H1 (cell line): ENCODE data around the gene SPDYA. TPM values are rescaled to one million over a fixed set of nuclear protein-coding genes. Genes with fewer than 3 reads are reported as not detected.

Experiments used
- CTCF ChIA-PET: fragments of 300-600 bp; sonication (Branson Sonifier 250); formaldehyde crosslinking; loops from one replicate; lab custom pipeline; 2021; ENCODE audit not compliant: partially characterized antibody; lab: Charles Lee
- POLR2A ChIA-PET: fragments of 300-600 bp; sonication (Branson Sonifier 250); formaldehyde crosslinking; loops from one replicate; lab custom pipeline; 2021; ENCODE audit warnings: inconsistent platforms; ENCODE audit not compliant: partially characterized antibody; lab: Charles Lee
- DNase-seq, 2 experiments: peaks; one replicate each; pipeline versions ENCODE4 v3.0.0 to v3.0.0-alpha.2; 2010 to 2022; ENCODE audit warnings: low spot score in 2 of 2, low read depth in 1 of 2, mixed read lengths in 1 of 2
- FAIRE-seq: peaks from 2 replicates; lab custom pipeline; 2011; peaks lifted over from hg19 to GRCh38; lab: Jason Lieb, UNC
- H2AFZ ChIP-seq: 2 replicates; pipeline ENCODE4 v1.8.1; 2012; ENCODE audit warnings: low read length, inconsistent platforms
- H2AK5ac ChIP-seq: 2 replicates; pipeline ENCODE4 v1.6.1; 2013; ENCODE audit warnings: low read depth, low read length
- H2BK120ac ChIP-seq: replicated peaks from 2 replicates; pipeline ENCODE3; 2013; ENCODE audit warnings: low read depth, low read length, inconsistent platforms
- H2BK12ac ChIP-seq: 2 replicates; pipeline ENCODE4 v1.6.1; 2013; ENCODE audit warnings: low read depth, low read length
- H2BK15ac ChIP-seq: 2 replicates; pipeline ENCODE4 v1.6.1; 2013; ENCODE audit warnings: low read length
- H2BK20ac ChIP-seq: 2 replicates; pipeline ENCODE4 v1.6.1; 2013; ENCODE audit warnings: low read length
- H2BK5ac ChIP-seq: 2 replicates; pipeline ENCODE4 v1.6.1; 2013; ENCODE audit warnings: low read depth, low read length
- H3K14ac ChIP-seq: 2 replicates; pipeline ENCODE4 v1.6.1; 2013; ENCODE audit warnings: inconsistent platforms; ENCODE audit not compliant: insufficient read length
- H3K18ac ChIP-seq: 2 replicates; pipeline ENCODE4 v1.6.1; 2013; ENCODE audit warnings: low read length; ENCODE audit errors: extremely low read depth
- H3K23ac ChIP-seq: 2 replicates; pipeline ENCODE4 v1.6.1; 2013; ENCODE audit warnings: inconsistent platforms; ENCODE audit not compliant: insufficient read length
- H3K23me2 ChIP-seq: 2 replicates; pipeline ENCODE4 v1.6.1; 2013; ENCODE audit warnings: low read depth, low read length
- H3K27ac ChIP-seq: 2 replicates; pipeline ENCODE4 v1.6.1; 2011; ENCODE audit warnings: low read depth, low read length, inconsistent platforms
- H3K27me3 ChIP-seq, 4 experiments: replicated peaks in 1 of 4; 1 replicate in 1 of 4; 2 replicates in 3 of 4; pipeline versions ENCODE4 v1.6.1 to v1.8.1; 2011 to 2013; ENCODE audit warnings: low read length in 3 of 4, mild to moderate bottlenecking in 3 of 4, inconsistent platforms in 2 of 4, mixed read lengths in 2 of 4, moderate library complexity in 1 of 4; ENCODE audit not compliant: control insufficient read depth in 3 of 4, insufficient read depth in 3 of 4; ENCODE audit errors: extremely low read depth in 1 of 4
- H3K36me3 ChIP-seq, 4 experiments: 2 replicates each; pipeline versions ENCODE4 v1.6.1 to v1.8.1; 2011 to 2013; ENCODE audit warnings: mild to moderate bottlenecking in 4 of 4, low read length in 3 of 4, moderate library complexity in 2 of 4, control low read depth in 1 of 4, inconsistent platforms in 1 of 4; ENCODE audit not compliant: insufficient read depth in 4 of 4, control insufficient read depth in 2 of 4
- H3K4ac ChIP-seq: replicated peaks from 2 replicates; pipeline ENCODE3; 2013; ENCODE audit warnings: low read length, low read depth, mixed read lengths, inconsistent platforms; ENCODE audit not compliant: insufficient read length
- H3K4me1 ChIP-seq, 4 experiments: replicated peaks in 1 of 4; 1 replicate in 1 of 4; 2 replicates in 3 of 4; pipeline versions ENCODE4 v1.6.1 to v1.8.1; 2011 to 2013; ENCODE audit warnings: low read length in 3 of 4, inconsistent platforms in 2 of 4, mixed read lengths in 1 of 4; ENCODE audit not compliant: insufficient read depth in 4 of 4, control insufficient read depth in 3 of 4
- H3K4me2 ChIP-seq, 2 experiments: 2 replicates each; pipeline versions ENCODE4 v1.6.1 to v1.8.1; 2011 to 2013; ENCODE audit warnings: low read depth in 2 of 2, low read length in 2 of 2, control low read depth in 1 of 2, inconsistent platforms in 1 of 2, mild to moderate bottlenecking in 1 of 2; ENCODE audit not compliant: insufficient read depth in 1 of 2
- H3K4me3 ChIP-seq, 4 experiments: fragments of 200-600, 300-600 bp in 1 of 4; sonication (generic), shearing (Covaris generic), sonication (Bioruptor Twin) in 1 of 4; 2 replicates each; pipeline versions ENCODE4 v1.5.1 to v1.8.1; 2011 to 2016; ENCODE audit warnings: low read length in 4 of 4, low read depth in 3 of 4, control low read depth in 2 of 4, inconsistent platforms in 2 of 4, mild to moderate bottlenecking in 2 of 4, mixed read lengths in 1 of 4, moderate library complexity in 1 of 4; ENCODE audit not compliant: insufficient read depth in 2 of 4; ENCODE audit errors: extremely low read depth in 1 of 4
- H3K56ac ChIP-seq: replicated peaks from 2 replicates; pipeline ENCODE3; 2013; ENCODE audit warnings: low read depth, mild to moderate bottlenecking, mixed read lengths, low read length, inconsistent platforms; ENCODE audit not compliant: insufficient read length
- H3K79me1 ChIP-seq: 2 replicates; pipeline ENCODE4 v1.6.1; 2013; ENCODE audit warnings: low read depth, low read length, control low read depth
- H3K79me2 ChIP-seq, 2 experiments: 2 replicates each; pipeline versions ENCODE4 v1.6.1 to v1.8.1; 2012 to 2013; ENCODE audit warnings: low read length in 2 of 2, mild to moderate bottlenecking in 2 of 2, inconsistent platforms in 1 of 2; ENCODE audit not compliant: insufficient read depth in 2 of 2, control insufficient read depth in 1 of 2
- H3K9ac ChIP-seq, 4 experiments: replicated peaks in 1 of 4; 1 replicate in 1 of 4; 2 replicates in 3 of 4; pipeline versions ENCODE4 v1.6.1 to v1.8.1; 2011 to 2013; ENCODE audit warnings: low read depth in 3 of 4, low read length in 3 of 4, control low read depth in 2 of 4, mild to moderate bottlenecking in 2 of 4, moderate library complexity in 2 of 4, inconsistent platforms in 1 of 4; ENCODE audit errors: extremely low read depth in 1 of 4
- H3K9me3 ChIP-seq, 2 experiments: 2 replicates each; pipeline versions ENCODE4 v1.6.1 to v1.8.1; 2012 to 2013; ENCODE audit warnings: mild to moderate bottlenecking in 2 of 2, moderate library complexity in 2 of 2, control low read depth in 1 of 2, inconsistent platforms in 1 of 2, low read depth in 1 of 2, low read length in 1 of 2, mixed read lengths in 1 of 2; ENCODE audit not compliant: insufficient read depth in 2 of 2
- H4K20me1 ChIP-seq, 2 experiments: replicated peaks in 1 of 2; 2 replicates each; pipeline versions ENCODE3 to v1.8.1; 2011 to 2013; ENCODE audit warnings: inconsistent platforms in 2 of 2, low read length in 2 of 2, mild to moderate bottlenecking in 1 of 2; ENCODE audit not compliant: insufficient read depth in 2 of 2, control insufficient read depth in 1 of 2
- H4K5ac ChIP-seq: 2 replicates; pipeline ENCODE4 v1.6.1; 2013; ENCODE audit warnings: low read length, low read depth, mixed read lengths, inconsistent platforms; ENCODE audit not compliant: insufficient read length
- H4K8ac ChIP-seq: 2 replicates; pipeline ENCODE4 v1.8.0; 2013; ENCODE audit warnings: mild to moderate bottlenecking, moderate library complexity, low read length, inconsistent platforms; ENCODE audit not compliant: insufficient read depth; ENCODE audit errors: extremely low read depth
- H4K91ac ChIP-seq: replicated peaks from 2 replicates; pipeline ENCODE3; 2013; ENCODE audit warnings: low read length, mixed read lengths, inconsistent platforms; ENCODE audit not compliant: insufficient read length
- BACH1 ChIP-seq: IDR thresholded peaks from 2 replicates; pipeline ENCODE4 v1.6.1; 2012; ENCODE audit warnings: low read length, improper control_type of control experiment
- CBX5 ChIP-seq: fragments of 300-800, 300-1000 bp; sonication (generic); IDR thresholded peaks from 2 replicates; pipeline ENCODE4 v1.7.1; 2016; ENCODE audit warnings: antibody characterized with exemption, low read length, low read depth
- CEBPB ChIP-seq: IDR thresholded peaks from 2 replicates; pipeline ENCODE4 v1.6.1; 2012; ENCODE audit warnings: low read depth, low read length
- GABPA ChIP-seq: IDR thresholded peaks from 2 replicates; pipeline ENCODE4 v1.6.1; 2011; ENCODE audit warnings: mild to moderate bottlenecking, low read length, moderate library complexity, borderline replicate concordance; ENCODE audit not compliant: insufficient read depth
- HDAC6 ChIP-seq: IDR thresholded peaks from one replicate; pipeline ENCODE4 v1.7.1; 2012; ENCODE audit warnings: low read depth, mild to moderate bottlenecking, inconsistent platforms, low read length, moderate library complexity
- NANOG ChIP-seq: IDR thresholded peaks from 2 replicates; pipeline ENCODE4 v1.6.1; 2011; ENCODE audit warnings: low read length, low read depth, mild to moderate bottlenecking, inconsistent platforms; ENCODE audit not compliant: insufficient read depth, poor library complexity, severe bottlenecking
- RXRA ChIP-seq: IDR thresholded peaks from 2 replicates; pipeline ENCODE4 v1.6.1; 2011; ENCODE audit warnings: low read depth, mild to moderate bottlenecking, low read length, moderate library complexity; ENCODE audit not compliant: insufficient read depth
- USF2 ChIP-seq: IDR thresholded peaks from 2 replicates; pipeline ENCODE4 v1.6.1; 2011; ENCODE audit warnings: low read length, improper control_type of control experiment
- WGBS, 2 experiments: shearing (Covaris generic) in 1 of 2; methylation state at CpG; one replicate each; pipeline versions ENCODE4 v1.1.6 to v1.1.7; 2013 to 2015; ENCODE audit warnings: low lambda C conversion rate in 2 of 2, mixed read lengths in 2 of 2, inconsistent platforms in 1 of 2, low coverage in 1 of 2, missing lambda C conversion rate in 1 of 2; ENCODE audit not compliant: insufficient replicate concordance in 2 of 2, insufficient coverage in 1 of 2, insufficient read length in 1 of 2; ENCODE audit errors: extremely low coverage in 1 of 2, missing lambda C conversion rate in 1 of 2; 5-methylcytosine and 5-hydroxymethylcytosine counted together
- polyA plus RNA-seq, 7 experiments: library from polyadenylated mRNA; depleted of rRNA in 3 of 7; stranded (reverse) in 5 of 7; unstranded in 2 of 7; fragments of >200 nt in 5 of 7; fragments of 200-250 nt in 2 of 7; gene quantifications; 1 replicate in 5 of 7; 2 replicates in 1 of 7; 4 replicates in 1 of 7; pipeline versions ENCODE4 v1.2.1 to v1.2.3, GENCODE V29; 2011 to 2013; ENCODE audit warnings: missing spikeins in 2 of 7, mixed read lengths in 2 of 7
- total RNA-seq: library from RNA; stranded (reverse); fragmentation: NEBNext Ultra II Directional; extraction: Animal tissue kit (Norgen Biotek cat#: 25700); gene quantifications from 2 replicates; pipeline ENCODE4 v1.2.1, GENCODE V29; 2021

SPDYA gene
- total and polyA plus RNA-seq, 2 of the 8 experiments (the other 6 are each of a cell fraction or from before 2014, with no cell fraction given), result 0.12 to 0.35 TPM

- no peaks in the 10 kb centered on the region for H3K23me2 ChIP-seq
Observed at GRCh38 chr2:28768952-28769351, 41.7 kb upstream of the SPDYA start.

More at GRCh38 chr2:28768952-28769351, 41.7 kb upstream of the SPDYA start:
- H4K20me1 ChIP-seq, result peaks cover 3 to 9% of the 10 kb centered on the region in 2 experiments
- peaks cover 21 to 98% of the 10 kb centered on the region in 2 experiments for H3K79me2 ChIP-seq
- no peak overlapping the region for H3K4ac ChIP-seq
- H3K4me1 ChIP-seq, result no peaks in the 10 kb centered on the region
- no peak overlapping the region for H3K27ac ChIP-seq
- no peak overlapping the region for H2BK12ac ChIP-seq
- no peak overlapping the region for H3K23ac ChIP-seq
- no peak overlapping the region for H3K18ac ChIP-seq
- no peak overlapping the region for H3K9ac ChIP-seq
- no peak overlapping the region for H4K8ac ChIP-seq
- no peak overlapping the region for H3K4me2 ChIP-seq
- H3K9me3 ChIP-seq, result no peaks in the 10 kb centered on the region
- no peak overlapping the region for H4K91ac ChIP-seq
- H3K14ac ChIP-seq, result no peak overlapping the region
- 97% methylated on average over 5 of the region's 5 CpGs; no CpG with 5 or more reads in 1 of the 2 experiments for WGBS, 2 experiments
- H3K4me3 ChIP-seq, result no peak overlapping the region
- H3K56ac ChIP-seq, result no peak overlapping the region
- FAIRE-seq, result no peak
- H2BK120ac ChIP-seq, result no peak overlapping the region
- no peak for DNase-seq
- H3K36me3 ChIP-seq, result no peaks in the 10 kb centered on the region; a peak in 2 of 8 replicates
- POLR2A ChIA-PET, result interaction anchor here (0.9 to 1.1 kb wide), 2 partner anchors 17 to 21 kb away, joined by 3 to 5 read pairs; partner anchors contain the start of gene PPP1CB
- H3K79me1 ChIP-seq, result no peaks in the 10 kb centered on the region; the same call in 1 of the 2 replicates
- TF ChIP-seq CEBPB (no peak), HDAC6 (no peak), CBX5 (no peak), BACH1 (no peak), USF2 (no peak), GABPA (no peak), RXRA (no peak), NANOG (no peak)
- H2AFZ ChIP-seq, result no peak overlapping the region
- no peak overlapping the region for H2BK20ac ChIP-seq
- H3K27me3 ChIP-seq, result no peaks in the 10 kb centered on the region
- no peak overlapping the region for H2BK15ac ChIP-seq
- H4K5ac ChIP-seq, result no peak overlapping the region
- no peak overlapping the region for H2AK5ac ChIP-seq
- no peak overlapping the region for H2BK5ac ChIP-seq
- CTCF ChIA-PET, result interaction anchor here (1.7 kb wide), 1 partner anchor 176 kb away, joined by 4 read pairs; no protein-coding TSS in a partner anchor
